Ascending aorta (tissue), 2 donors: ENCODE results near the gene FGD2. TPM values are rescaled to one million over a fixed set of nuclear protein-coding genes. Genes with fewer than 3 reads are reported as not detected.
A peak's percentile ranks its signal among the peaks of the same experiment; 100 is the strongest.

Experiments
- DNase-seq, 2 donors: peaks; one replicate each; pipeline ENCODE4 v3.0.0-alpha.2; 2019; ENCODE audit warnings: low spot score in 2 of 2
- H3K27ac ChIP-seq, 2 donors: fragments of 200-600 bp; sonication (generic); one replicate each; pipeline ENCODE4 v1.5.1; 2016 to 2017; ENCODE audit warnings: mild to moderate bottlenecking in 1 of 2
- H3K27me3 ChIP-seq: fragments of 200-600 bp; sonication (generic); one replicate; pipeline ENCODE4 v1.5.1; 2017
- H3K36me3 ChIP-seq, 2 donors: fragments of 200-600 bp; sonication (generic); one replicate each; pipeline ENCODE4 v1.5.1; 2016
- H3K4me1 ChIP-seq, 2 donors: fragments of 200-600 bp; sonication (generic); one replicate each; pipeline ENCODE4 v1.5.1; 2016 to 2017; ENCODE audit warnings: mild to moderate bottlenecking in 1 of 2
- H3K4me3 ChIP-seq, 2 donors: fragments of 200-600 bp; sonication (generic); one replicate each; pipeline ENCODE4 v1.5.1; 2016 to 2017; ENCODE audit warnings: mild to moderate bottlenecking in 1 of 2
- H3K9me3 ChIP-seq, 2 donors: fragments of 200-600 bp; sonication (generic); one replicate each; pipeline ENCODE4 v1.5.1; 2016
- CTCF ChIP-seq, 3 experiments: fragments of 200-600 bp in 2 of 3; fragments of 450-650 bp in 1 of 3; sonication (generic) in 2 of 3; IDR thresholded peaks; one replicate each; pipeline ENCODE4 v1.5.1; 2016 to 2019; ENCODE audit warnings: antibody characterized with exemption in 3 of 3, mild to moderate bottlenecking in 1 of 3, moderate library complexity in 1 of 3
- intact Hi-C: fragments of 100-400 bp; cut with DNase I; formaldehyde crosslinking; loops from one replicate; pipeline ENCODE4 v1.15.1; 2023
- total RNA-seq: library from RNA; depleted of rRNA; stranded (reverse); fragments of >200 nt; gene quantifications from one replicate; pipeline ENCODE4 v1.1.0, GENCODE V29; 2016

The FGD2 gene
- total RNA-seq, 1 donor from 2014 or later, result 49.4 TPM

- H3K27me3 ChIP-seq, result no peaks in the 10 kb centered on the region
- H3K4me1 ChIP-seq, result no peaks in the 10 kb centered on the region
- DNase-seq, result no peak
- intact Hi-C loops, result no loop called here
- TF ChIP-seq CTCF (IDR thresholded peaks at IDR 0.05), result no peak
- H3K4me3 ChIP-seq, result peak overlapping the region in 1 of 2 donors; percentile 50
- no peaks in the 10 kb centered on the region for H3K9me3 ChIP-seq
- no peak overlapping the region for H3K27ac ChIP-seq
- H3K36me3 ChIP-seq, result no peaks in the 10 kb centered on the region
Measured at GRCh38 chr6:37006793-37007339, 1.4 kb downstream of the FGD2 start.

- H3K27me3 ChIP-seq, result no peaks in the 10 kb centered on the region
- TF ChIP-seq CTCF (IDR thresholded peaks at IDR 0.05), result no peak
- H3K4me3 ChIP-seq, result peak overlapping the region in 1 of 2 donors; percentile 23
- no peak for DNase-seq
- H3K9me3 ChIP-seq, result no peaks in the 10 kb centered on the region
- H3K27ac ChIP-seq, result no peak overlapping the region
- intact Hi-C loops, result no loop called here
- no peaks in the 10 kb centered on the region for H3K36me3 ChIP-seq
- H3K4me1 ChIP-seq, result no peaks in the 10 kb centered on the region
Measured at GRCh38 chr6:37007340-37008043, 2.0 kb downstream of the FGD2 start.

DNA sequence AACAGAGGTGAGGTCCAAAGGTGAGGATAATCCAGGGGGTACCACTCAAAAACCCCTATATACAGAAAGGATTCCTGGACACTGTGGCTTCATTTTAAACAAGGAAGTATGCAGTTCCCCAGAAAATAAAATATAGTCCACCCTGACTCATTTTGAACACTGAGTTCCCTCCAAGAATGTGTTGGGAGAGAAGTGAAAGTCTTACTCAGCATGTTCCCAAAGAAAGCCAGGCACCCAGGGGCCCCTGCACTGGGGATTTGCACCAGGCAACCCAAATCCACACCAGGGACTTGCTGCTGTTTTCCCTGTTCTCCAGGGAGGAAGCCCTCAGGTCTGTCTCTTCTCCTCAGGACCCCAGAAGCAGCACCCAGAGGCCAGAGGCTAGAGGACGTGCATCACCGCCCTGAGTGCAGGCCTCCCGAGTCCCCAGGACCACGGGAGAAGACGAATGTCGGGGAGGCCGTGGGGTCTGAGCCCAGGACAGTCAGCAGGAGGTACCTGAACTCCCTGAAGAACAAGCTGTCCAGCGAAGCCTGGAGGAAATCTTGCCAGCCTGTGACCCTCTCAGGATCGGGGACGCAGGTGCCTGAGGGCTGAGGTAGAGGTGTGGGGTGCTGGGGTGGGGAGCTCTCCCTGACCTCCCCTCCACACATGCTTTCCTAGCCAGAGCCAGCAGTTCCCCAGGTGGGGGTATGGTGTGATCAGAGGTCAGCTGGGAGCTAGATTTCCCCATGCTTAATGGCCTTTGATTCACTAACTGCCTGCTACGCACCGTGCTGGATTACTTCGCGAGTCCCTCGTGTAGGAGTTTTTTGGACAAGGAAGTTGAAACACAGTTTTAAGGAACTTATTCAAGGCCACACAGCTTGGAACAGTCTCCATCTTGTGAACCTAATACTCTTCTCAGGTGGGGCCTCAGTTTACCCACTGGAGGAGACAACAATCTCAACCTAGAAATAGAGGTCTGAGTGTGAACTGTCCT is 3.3 kb downstream of the FGD2 start:
- Histone ChIP-seq H3K36me3 (no peaks in the 10 kb centered on the region), H3K27ac (no peak overlapping the region), H3K9me3 (no peaks in the 10 kb centered on the region), H3K4me3 (no peak overlapping the region), H3K27me3 (no peaks in the 10 kb centered on the region), H3K4me1 (no peaks in the 10 kb centered on the region)
- intact Hi-C loops, result no loop called here
- no peak for TF ChIP-seq CTCF (IDR thresholded peaks at IDR 0.05)
- no peak for DNase-seq

DNA sequence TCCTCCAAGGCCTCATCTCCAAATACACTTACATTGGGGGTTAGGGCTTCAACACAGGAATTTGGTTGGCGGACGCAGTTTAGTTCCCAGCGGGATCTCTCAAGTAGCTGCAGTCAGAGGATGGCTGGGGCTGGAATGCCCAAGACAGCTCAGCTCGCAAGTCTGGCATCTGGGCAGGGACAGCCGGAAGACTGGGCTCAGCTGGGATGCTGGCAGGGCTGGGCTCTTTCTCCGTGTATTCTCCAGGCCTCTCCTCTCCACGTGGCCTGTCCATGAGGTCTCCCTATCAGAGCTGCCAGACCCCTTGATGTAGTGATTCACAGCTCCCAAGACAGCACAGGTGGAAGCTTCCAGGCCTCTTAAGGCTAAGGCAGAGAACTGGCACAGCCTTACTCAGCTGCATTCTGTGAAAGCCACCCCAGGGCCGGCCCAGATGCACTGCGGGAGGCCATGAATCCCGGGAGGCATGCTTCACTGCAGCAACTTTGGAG is 5.0 kb downstream of the FGD2 start:
- TF ChIP-seq CTCF (IDR thresholded peaks at IDR 0.05), result no peak
- H3K27ac ChIP-seq, result no peak overlapping the region
- intact Hi-C loops, result no loop called here

DNA sequence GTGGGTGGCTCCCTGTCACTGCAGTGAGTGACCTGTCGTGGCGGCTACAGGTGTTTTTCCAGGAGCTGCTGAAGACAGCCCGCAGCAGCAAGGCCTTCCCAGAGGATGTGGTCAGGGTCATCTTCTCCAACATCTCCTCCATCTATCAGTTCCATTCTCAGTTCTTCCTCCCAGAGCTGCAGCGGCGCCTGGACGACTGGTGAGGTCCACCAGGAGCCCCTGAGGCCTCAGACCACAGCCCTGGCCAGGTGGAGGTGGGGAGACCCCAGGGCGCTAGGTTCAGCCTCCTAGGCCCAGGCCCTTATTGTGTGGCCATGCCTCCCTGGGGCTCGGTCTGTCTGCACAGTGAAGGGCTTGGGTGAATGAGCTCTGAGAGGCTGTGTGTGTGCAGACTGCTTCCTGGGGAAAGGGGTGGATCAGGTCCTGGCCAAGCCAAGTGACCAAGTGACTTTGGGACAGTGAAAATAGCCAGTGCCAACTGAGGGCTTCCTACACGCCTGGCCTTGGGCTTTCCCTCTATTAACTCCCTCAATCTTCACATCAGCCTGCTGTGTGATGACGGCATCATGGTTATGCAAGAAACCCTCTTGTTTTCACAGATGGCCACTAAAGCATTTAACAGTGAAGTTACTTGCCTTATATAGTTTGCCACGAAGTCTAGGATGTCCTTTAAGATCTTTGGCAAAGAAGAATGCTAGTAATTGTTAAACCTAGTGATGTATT is 6.4 kb downstream of the FGD2 start:
- Histone ChIP-seq H3K36me3 (no peaks in the 10 kb centered on the region), H3K4me3 (no peak overlapping the region), H3K4me1 (no peaks in the 10 kb centered on the region), H3K27me3 (no peaks in the 10 kb centered on the region), H3K9me3 (no peaks in the 10 kb centered on the region), H3K27ac (no peak overlapping the region)
- no peak for DNase-seq
- intact Hi-C loops, result no loop called here
- no peak for TF ChIP-seq CTCF (IDR thresholded peaks at IDR 0.05)

More for the DNA sequence above, 5.0 kb downstream of the FGD2 start:
- no peak for DNase-seq
- H3K36me3 ChIP-seq, result no peaks in the 10 kb centered on the region
- H3K27me3 ChIP-seq, result no peaks in the 10 kb centered on the region
- no peaks in the 10 kb centered on the region for H3K4me1 ChIP-seq
- no peak overlapping the region for H3K4me3 ChIP-seq
- no peaks in the 10 kb centered on the region for H3K9me3 ChIP-seq
